Measurements from ENCODE around the gene TRAPPC12.
"Not testable (repeated sequence)": the region's sequence is repeated elsewhere in the genome, so short reads cannot be mapped to it uniquely, and the experiment has no call there.

Gene TRAPPC12

DNA sequence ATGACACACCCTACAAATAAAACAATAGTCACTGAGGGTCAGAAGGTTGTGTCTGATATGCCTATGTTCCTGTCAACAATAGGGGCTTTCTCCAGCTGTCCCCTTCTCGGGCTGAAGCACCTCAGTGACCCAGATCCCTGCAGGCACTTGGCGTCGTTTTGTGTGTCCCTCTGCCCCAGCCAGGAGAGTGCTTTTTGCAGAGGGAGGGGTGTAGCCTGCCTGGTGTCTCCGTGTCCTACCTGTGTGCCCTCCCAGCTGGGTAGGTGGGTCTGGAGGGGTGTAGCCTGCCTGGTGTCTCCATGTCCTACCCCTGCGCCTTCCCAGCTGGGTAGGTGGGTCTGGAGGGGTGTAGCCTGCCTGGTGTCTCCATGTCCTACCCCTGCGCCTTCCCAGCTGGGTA lies 74.5 kb downstream of the TRAPPC12 start:
- not testable (repeated sequence) for DNase-seq (ENCODE audit: low read depth, low spot score)

DNA sequence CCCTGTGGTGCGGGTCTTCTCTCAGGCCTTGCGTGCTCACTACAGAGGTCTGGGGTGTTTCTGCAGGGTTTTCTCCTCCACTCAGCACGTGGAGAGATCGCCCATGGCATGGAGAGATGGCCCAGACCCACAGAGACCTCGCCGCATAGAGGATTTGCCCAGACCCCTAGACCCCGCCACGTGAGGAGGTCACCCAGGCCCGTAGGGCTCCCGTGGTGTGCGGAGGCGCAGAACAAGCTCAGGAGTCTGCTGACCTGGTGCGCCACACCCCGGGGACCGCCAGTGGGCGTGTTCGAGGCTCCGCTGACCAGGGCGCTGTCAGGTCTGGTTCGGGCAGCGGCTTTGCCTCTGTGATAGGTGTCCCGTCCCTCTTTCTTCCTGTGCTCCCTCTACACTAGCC lies 75.3 kb downstream of the TRAPPC12 start:
- no peak for DNase-seq (ENCODE audit: low read depth, low spot score)

DNA sequence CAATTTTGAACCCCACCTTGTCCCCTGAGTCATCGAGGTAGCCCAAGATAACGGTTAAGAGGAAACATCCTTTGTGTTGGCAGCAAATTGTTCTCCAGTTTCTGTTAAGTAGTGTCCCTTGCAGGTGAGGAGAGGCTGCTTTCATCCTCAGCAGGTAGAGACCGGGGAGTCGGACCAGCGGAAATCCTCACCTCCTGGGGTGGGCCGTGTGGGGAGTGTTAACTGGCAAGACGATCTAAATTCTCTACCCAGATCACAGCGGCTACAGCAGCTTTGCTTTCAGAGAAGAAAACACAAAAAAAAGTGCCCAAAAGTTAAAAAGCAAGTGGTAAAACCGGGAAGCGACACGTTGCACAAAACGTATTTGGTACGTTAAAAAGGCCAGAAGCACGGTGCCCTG lies 76.6 kb downstream of the TRAPPC12 start:
- no peak for DNase-seq (ENCODE audit: low read depth, low spot score)

DNA sequence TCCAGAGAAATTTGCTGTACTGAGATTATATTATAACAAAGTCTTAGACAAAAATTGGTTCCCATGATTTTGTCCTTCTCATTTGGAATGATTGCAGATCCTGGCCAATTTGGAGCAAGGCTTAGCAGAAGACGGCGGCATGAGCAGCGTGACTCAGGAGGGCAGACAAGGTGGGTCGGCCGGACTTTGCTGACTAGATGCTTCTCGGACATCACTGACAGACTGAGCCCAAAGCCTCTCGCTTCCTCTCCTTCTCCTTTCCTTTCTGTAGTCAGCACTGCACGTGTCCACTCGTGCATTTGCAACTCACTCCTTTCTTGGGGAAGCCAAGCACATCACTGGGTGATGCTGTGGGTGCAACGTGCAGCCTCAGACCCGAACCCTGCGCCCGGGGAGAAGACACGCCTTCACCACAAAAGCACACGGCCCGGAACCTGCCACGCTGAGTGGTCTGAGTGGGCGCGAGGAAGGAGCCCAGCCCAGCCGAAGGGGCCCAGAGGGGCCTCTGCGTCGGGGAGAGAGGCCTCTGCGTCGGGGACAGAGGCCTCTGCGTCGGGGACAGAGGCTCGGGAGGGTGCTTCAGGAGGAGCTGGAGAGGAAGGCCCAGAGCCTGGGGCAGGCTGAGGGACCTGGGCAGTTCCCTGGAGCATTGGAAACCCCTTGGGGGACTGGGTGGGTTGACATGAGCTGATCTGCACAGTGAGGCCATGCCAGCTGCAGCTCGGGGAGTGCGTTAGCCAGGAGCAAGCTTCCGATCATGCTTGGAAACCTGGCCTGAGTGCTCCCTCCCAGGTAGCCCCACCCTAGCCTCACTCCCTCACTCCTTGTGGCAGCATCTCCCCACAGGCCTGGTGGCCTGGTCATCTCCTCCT lies 78.3 kb downstream of the TRAPPC12 start:
- DNase-seq (ENCODE audit: low read depth, low spot score), result no peak

DNA sequence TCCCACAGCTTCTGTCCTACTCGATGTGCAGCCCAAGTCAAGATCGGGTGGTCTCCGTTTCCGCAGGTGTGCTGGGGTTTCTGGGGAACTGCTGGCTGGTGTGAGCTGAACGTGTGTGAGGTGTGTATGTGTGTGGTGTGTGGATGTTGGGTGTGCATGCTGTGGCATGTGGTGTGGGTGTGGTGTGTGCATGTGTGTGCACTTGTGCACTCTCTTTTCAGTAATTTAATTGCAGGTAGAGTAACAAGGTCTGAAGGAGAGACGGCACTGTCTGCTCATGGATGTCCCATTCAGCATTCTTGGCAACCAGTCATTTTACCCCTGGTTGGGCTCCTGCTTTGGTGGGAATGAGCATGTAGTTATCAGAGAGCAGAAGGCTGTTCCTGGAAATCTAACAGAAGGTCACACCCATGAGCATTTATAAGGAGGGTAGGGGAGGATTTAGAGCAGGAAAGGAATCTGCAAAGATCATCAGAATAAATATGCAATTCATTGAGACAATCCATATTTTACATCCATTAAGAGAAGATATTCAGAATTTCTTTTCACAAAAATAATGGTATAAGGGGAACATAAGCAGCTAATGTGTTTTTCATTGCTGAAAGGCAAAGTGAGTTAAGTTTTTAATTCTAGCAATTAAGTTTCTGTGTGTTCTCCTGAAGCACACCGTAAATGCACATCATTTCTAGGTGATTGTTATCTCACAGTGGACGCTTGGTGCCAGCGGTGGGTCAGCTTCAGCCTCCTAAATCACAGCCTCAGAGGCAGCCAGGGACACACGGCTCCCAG lies 79.1 kb downstream of the TRAPPC12 start:
- DNase-seq (ENCODE audit: low read depth, low spot score), result no peak

DNA sequence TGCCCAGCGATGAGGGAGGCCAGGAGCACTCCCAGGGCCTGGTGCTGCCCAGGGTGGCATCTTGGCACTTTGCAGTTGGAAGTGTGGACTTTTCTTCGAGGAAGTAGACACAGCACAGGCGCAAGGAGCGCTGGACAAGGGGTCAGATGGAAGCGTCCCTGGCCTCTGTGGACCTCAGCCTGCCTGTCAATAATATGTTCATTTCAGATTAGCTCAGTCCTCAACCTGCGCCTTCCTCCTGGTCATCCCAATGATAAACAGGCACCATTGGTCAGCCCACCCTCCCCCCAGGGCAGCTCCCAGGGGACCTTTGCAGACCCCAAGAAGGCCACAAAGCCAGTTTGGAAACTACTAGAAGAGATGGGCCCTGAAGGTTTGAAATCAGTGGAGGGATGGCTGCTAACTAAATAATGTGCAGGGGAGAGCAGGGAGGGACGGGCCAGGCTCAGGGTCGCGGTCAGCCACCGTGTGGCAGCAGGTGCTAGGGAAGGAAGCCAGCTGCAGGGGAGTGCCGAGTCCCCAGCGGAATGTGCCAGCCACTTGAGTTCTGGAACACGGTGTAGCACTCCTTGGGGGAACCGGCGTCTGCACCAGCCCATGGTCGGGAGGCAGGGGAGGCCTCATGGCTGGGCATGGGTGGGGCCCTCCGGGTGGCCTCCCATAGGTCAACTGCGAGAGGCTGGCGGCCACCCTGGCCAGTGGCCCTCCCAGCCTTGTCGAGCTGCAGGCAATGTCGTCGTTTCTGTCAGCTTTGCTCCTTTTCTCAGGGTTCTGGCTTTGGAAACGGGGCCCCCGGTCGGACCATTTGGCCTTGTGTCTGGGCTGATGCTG lies 79.9 kb downstream of the TRAPPC12 start:
- no peak for DNase-seq (ENCODE audit: low read depth, low spot score)

DNA sequence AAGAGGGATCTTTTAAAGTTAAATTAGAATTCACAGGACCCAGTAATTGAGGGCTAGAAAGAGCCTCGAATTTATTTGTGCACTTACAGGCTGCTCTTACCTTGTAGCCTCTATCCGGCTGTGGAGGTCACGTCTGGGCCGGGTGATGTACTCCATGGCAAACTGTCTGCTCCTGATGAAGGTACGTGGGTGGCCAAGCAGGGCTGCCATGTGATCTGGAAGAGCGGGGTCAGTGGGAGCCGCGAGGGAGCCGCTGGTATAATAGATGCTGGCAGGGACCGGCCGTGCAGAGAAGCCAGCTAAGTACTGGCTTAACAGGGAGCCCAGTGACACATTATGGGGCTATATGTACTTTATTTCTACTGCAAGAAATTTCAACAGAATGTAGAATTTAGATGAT lies 80.7 kb downstream of the TRAPPC12 start:
- DNase-seq (ENCODE audit: low read depth, low spot score), result no peak

DNA sequence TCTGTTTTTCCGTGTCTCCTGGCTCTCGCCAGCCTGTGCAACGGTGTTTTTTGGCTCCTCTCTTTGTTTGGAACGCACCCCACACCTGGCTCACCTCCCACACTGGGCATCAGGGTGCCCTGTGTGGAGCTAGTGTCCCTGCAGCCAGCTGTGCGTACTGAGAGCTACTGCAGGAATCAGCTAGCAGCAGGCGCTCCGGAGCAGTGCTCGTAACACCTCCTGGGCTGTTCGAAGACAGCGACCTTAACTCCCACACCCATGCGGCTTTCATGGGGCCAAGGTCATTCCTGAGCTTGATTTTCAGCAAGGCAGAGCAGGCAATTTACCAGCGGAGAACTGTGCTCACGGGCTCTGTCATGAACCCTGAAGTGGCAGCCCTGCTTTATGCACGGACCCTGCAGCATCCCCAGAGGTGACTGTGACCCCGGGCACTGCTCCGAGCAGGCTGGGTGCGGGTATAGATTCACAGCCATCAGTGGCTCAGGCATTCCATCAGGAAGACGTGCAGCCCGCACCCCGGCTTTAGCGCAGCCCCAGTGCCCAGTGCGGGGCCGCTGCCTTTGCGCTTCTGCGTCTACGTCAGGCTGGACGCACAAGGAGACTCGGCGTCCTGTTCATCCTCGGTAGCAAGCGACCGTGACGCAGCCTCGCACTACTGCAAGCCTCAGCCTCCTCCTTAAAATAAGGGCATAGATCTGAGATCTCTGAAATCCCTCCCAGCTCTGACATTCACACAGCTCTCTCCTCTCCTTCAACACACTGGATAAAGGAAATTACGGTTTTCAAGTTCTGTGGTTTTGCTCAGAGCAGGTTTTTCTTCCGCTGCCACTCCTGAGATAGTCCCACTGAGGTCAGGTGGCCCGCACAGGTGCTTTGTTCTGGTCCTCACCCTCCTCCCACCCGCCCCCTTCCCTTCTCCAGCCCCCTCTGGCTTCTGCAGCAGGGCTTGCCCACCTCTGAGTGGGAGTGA lies 81.6 kb downstream of the TRAPPC12 start:
- no peak for DNase-seq (ENCODE audit: low read depth, low spot score)

DNA sequence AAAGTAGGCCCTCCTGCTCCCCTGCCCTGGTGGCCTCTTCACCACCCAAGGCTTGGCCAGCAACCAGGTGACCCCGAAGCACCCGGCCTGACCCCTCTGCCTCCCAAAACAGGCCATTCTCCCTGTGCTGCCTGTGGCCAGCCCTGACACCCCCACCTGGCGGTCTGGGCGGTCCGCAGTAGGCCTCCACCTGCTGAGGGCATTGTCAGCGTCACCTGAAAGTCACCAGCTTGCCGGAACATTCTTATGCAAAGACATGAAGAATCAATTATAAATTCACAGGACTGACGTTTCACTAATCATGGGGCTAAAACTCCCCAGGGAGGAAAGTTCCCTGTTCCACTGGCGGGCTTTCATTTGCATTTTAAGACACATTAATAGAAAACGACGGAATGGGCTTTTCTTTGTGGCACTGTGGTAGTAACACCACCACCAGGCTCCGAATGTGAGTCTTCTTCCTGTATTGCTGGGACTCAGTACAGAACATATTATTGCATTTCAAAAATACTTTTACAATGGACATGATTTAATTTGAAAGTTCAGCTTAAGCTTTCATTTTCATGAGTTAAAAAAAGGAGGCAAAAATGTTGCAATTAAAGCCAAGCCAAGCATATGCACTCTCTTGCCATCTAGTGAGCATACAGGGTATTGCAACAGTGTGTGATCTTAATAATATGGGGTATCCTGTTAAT lies 82.5 kb downstream of the TRAPPC12 start:
- no peak for DNase-seq (ENCODE audit: low read depth, low spot score)

DNA sequence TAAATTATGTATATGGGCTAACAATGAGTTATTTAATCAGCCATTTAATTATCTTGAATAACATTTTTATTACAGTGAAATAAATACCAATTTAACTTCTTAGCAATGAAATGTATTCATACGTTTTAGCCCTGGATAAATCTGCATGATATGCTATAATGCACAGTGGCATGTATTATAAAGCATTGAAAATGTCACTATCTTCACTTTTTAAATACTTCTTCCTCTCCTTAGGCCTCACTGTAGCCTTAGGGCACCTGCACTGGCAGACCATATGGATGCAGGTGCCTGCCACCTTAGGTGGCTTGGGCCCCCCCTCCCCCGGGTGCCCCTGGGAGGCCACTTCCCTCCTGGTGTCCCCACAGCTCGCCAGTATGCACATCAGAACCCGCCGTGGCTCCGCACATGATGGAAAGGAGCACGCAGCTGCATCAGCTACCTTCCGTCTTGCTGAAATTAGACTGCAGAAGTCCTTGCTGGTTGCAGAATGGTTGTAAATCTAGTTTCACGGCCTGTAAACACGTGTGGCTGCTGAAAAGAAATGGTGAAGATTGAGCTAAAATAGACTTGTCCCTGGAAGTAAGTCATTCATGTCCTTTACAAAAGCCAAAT lies 83.1 kb downstream of the TRAPPC12 start:
- DNase-seq (ENCODE audit: low read depth, low spot score), result no peak

DNA sequence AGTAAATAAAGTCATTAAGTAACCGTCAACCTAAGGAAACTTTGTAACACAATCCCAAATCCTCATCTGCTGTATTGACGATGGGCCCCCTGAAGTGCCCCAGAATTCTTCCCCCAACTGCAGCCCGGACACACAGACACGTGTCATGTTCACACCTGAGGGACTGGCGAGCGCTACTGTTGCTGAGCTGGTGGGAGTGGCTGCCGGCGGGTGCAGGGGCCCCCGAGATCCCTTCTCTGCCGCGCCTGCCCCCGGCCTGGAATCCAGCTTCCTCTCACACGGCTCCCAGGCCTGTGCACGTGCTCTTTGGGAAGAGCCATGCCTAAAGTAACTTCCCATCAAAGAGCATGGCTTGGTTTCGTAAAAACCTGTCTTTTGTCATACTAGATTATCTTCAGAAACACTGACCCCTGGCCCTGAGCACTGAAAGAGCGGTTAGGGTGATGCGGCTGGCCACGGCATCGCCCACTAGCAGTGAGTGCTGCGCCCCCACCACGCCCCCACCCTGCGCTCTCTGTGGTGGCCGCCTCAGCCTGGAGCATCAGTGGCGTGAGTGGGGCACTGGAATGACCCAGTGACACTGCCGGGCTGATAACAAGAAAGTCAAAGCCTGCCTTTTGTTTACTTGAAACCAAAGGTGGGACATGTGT lies 83.8 kb downstream of the TRAPPC12 start:
- no peak for DNase-seq (ENCODE audit: low read depth, low spot score)

DNA sequence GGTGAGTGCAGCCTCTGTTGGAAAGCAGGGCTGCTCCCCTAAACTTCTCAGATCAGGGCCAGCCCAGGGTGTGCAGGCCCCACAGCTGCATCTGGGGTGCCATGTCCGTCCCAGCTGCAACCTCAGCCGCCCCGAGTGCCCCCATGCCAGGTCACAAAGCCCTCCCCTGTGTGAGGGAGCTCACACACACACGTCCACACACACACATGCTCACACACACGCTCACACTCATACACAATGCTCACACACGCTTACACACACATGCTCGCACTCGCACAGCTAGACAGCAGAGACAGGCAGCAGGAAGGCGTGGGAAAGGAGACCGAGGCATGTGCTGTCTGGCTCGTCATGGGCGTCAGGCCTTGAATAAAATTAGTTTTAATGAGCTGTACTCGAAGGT lies 84.5 kb downstream of the TRAPPC12 start:
- no peak for DNase-seq (ENCODE audit: low read depth, low spot score)

DNA sequence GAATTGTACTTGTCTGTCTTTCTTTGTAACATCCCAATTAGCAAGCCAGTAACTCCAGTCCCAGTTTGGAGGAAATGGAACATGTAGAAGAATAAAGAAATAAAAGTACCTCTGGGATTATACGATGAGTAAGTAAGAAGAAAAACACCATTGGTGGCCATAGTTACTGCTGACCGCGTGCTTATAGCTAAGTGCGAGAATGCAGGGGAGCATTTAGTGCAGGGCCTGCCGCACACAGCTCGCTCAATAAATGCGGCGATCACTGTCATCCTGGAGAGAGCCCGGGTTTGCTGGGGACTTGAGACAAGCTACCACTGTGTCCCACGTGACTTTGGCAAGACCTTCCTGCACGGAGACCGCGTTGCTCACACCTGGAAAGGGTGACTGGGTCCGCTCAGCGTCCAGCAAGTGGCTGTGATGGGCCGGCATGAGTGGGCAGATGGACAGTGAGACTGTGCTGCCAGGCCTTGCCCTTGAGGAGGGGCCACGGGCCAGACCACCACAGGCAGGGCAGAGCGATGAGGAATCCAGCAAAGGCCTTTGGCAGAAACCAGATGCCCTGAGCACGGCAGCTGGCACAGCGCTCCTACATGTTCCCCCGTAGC lies 85.0 kb downstream of the TRAPPC12 start:
- no peak for DNase-seq (ENCODE audit: low read depth, low spot score)

DNA sequence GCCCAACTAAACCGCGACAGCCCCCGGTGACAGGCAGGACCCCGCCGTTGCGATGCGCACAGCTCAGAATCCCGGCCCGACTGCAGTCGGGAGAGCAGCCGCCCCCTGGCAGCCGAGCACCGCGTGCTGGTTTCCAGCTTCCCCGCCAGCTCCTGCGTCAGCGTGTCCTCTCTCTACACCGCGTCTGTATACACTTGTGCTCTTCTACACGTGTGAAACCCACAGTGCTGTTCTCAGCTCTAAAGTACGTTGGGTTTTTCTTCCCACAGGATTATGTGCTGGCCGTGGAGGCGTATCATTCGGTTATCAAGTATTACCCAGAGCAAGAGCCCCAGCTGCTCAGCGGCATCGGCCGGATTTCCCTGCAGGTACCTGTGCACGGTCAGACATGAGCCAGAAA lies 85.8 kb downstream of the TRAPPC12 start:
- DNase-seq (ENCODE audit: low read depth, low spot score), result no peak

DNA sequence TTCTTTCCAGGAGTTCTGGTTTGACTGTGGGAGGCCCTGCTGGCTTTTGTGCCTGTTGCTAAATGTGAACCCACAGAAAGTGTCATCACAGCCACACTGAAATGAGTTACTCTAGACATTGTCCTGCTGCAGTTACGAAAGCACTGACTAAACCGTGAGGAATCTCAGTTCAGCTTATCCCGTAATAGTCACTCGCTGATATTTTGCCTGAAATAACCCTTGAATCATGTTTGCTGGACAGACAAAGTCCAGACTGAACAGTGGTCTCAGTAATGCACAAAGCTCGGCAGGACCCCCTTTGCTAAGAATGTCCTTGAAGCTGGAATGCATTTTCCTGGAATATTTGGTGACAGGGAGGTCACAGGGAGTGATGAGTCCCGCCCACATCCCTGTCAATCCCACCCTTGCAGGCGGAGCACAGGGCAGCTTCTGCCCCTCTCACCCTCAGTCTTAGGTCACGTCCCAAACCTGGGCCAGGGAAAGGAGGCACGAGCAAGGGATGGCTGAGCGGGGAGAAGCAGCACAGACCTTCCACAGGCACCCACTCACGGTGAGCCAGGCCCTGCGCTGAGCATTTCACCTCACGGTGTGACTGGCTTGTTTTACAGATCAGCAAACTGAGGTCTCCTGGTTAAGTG lies 86.5 kb downstream of the TRAPPC12 start:
- DNase-seq (ENCODE audit: low read depth, low spot score), result no peak

DNA sequence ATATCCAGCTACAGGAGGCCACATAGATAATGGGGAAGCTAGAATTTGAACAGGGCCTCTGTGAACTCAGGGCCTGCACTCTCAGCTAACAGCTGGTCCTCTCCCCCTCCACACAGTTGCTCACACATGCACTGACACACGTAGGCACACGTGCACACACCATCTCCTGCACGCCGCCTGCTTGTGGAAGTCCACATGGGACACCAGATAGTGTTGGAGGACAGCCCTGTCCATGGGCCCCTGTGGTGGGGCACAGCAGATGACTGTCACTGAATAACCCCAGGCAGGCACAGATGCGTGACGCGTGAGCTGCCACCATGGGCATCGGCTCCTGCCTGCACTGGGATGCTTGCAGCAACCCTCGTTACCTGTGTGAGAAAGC lies 87.0 kb downstream of the TRAPPC12 start:
- DNase-seq (ENCODE audit: low read depth, low spot score), result no peak

DNA sequence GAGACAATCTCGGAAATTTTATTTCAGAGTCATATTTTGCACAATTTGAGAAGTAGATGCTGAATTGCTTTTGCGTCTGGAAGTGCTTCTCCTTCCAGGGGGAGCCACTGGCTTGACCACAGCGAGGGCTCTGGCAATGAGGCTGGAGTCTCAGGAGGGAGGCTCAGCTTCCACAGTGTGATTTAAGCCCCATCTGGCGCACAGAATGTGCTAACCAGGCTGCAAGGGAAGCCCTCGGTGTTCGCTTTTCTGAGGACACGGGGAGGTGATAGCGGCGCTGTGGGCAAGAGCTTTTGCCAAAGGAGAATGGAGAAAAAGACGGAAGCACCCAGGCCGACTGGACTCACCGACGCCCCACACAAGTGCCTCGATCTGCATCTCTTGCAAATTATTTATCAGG lies 87.5 kb downstream of the TRAPPC12 start:
- no peak for DNase-seq (ENCODE audit: low read depth, low spot score)

DNA sequence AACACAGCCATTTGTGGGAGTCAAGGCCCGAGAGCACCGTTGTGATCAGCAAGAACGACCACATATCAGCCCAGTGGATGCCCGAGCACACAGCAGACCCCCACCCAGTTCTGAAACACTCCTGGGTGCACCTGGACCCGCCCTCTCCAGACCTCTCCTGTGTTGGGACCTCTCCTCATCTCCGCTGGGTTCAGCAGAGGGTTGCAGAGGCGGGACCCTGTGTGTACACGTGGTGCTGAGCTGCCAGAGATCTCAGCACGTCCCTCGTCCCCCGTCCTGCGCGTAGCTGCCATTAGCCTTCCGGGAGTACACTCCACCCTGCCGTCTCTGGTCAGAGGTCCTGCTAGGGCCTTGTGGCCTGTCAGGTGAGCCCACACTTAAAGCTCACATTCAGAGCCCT lies 88.2 kb downstream of the TRAPPC12 start:
- no peak for DNase-seq (ENCODE audit: low read depth, low spot score)

Measured in brain pericyte (primary cell).